GM21529 (cell line): ENCODE results near the gene HLA-F.
A peak's percentile ranks its signal among the peaks of the same experiment; 100 is the strongest.

ENCODE experiments used
- ATAC-seq: cut with Tn5 transposase; IDR thresholded peaks from one replicate; pipeline ENCODE4 v1.9.1; 2021; ENCODE audit not compliant: unreplicated experiment

The HLA-F gene

GRCh38 chr6:29742127-29742526 is 18.9 kb downstream of the HLA-F start:
- ATAC-seq = no peak

- no peak for ATAC-seq
Observed at GRCh38 chr6:29743025-29743424, 19.8 kb downstream of the HLA-F start.

DNA sequence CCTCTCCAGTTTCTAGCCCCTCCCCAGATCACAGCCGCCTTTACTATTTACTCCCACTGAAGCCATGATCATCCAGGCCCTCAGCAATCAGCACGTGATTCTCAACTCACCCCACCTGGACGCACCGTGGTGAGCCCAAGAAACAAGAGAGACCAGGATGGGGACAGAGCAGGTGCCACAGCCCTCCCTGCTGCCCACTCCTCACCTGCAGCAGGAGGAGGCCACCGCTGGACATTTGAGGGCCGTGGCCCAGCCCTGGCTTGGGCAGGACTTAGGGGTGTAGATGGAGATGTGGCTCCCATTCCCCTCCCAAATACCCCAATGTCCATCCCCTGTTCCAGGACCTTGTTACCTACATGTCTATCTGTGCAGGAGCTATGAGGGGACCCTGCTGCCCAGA is 20.3 kb downstream of the HLA-F start:
- ATAC-seq = no peak

- ATAC-seq = no peak
Observed at GRCh38 chr6:29744131-29744530, 20.9 kb downstream of the HLA-F start.

- no peak for ATAC-seq
Observed at GRCh38 chr6:29744621-29745020, 21.4 kb downstream of the HLA-F start.

DNA sequence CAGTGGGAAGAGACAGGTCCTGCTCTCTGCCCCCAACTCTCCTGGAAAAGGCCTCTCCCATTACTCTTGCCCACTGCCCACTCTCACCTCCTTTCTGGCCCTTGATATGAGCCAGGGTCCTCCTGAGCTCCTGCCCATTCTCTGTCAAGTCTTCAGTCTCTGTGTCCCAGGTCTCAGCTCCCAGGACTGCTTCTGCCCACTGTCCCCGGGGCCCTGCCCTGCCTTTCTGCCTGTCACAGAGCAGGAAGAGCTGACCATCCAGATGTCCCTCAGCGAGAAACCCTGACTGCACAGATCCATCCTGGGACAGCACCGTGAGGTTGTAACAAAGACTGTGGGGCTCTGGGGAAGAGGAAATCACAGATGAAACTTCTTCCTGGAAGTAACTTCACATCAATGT is 22.2 kb downstream of the HLA-F start:
- ATAC-seq = no peak

DNA sequence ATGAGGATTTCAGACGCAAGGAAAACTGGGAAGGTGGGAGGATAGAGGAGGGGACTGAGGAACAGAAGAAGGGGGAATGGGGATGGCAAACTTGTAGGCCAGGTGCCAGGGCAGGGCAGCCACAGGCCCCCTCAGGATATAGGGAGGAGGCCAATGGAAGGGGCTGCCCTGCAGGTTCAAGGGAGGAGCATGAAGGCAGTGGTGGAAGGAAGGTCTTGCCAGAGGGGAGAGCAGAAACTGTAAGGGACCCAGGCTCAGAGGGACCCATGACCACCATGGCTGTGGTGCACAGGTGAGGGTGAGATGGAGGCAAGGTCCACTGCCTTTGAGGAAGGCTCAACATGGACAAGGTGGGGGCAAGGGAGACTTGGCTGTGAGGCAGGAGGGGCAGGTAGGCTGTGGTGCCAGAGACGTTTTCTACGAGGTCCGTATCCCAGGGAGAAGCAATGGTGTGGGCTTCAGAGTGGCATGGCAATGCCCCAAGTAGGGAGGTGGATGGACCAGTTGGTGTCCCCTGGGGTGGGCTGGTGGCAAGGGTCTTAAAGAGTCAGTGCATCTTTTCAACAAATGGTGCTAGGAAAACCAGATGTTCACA is 22.7 kb downstream of the HLA-F start:
- no peak for ATAC-seq

DNA sequence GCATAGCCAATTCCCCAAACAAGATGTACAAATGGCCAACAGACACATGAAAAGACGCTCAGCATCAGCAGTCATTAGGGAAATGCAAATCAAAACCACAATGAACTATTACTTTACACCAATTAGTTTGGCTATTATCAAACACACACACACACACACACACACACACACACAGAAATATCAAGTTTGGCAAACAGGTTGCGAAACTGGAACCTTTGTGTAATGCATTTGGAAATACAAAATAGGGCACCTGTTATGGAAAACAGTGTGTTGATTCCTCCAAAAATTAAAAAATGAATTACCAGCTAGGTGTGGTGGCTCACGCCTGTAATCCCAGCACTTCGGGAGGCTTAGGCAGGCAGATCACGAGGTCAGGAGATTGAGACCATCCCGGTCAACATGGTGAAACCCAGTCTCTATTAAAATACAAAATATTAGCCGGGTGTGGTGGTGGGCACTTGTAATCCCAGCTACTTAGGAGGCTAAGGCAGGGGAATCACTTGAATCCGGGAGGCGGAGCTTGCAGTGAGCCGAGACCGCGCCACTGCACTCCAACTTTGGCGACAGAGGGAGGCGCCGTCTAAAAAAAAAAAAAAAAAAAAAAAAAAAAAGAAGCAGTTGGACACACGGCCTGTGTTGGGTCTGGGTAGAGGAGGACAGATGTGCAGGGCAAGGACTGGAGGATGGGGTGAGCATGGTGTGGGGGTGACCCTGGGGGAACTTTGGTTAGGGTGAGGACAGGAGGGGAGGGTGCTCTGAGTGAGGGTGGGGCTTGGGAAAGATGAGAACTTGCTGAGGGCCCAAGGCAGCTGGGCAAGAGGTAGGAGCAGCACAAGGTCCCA is 23.8 kb downstream of the HLA-F start:
- no peak for ATAC-seq

- no peak for ATAC-seq
Observed at GRCh38 chr6:29747688-29748250, 24.5 kb downstream of the HLA-F start.

DNA sequence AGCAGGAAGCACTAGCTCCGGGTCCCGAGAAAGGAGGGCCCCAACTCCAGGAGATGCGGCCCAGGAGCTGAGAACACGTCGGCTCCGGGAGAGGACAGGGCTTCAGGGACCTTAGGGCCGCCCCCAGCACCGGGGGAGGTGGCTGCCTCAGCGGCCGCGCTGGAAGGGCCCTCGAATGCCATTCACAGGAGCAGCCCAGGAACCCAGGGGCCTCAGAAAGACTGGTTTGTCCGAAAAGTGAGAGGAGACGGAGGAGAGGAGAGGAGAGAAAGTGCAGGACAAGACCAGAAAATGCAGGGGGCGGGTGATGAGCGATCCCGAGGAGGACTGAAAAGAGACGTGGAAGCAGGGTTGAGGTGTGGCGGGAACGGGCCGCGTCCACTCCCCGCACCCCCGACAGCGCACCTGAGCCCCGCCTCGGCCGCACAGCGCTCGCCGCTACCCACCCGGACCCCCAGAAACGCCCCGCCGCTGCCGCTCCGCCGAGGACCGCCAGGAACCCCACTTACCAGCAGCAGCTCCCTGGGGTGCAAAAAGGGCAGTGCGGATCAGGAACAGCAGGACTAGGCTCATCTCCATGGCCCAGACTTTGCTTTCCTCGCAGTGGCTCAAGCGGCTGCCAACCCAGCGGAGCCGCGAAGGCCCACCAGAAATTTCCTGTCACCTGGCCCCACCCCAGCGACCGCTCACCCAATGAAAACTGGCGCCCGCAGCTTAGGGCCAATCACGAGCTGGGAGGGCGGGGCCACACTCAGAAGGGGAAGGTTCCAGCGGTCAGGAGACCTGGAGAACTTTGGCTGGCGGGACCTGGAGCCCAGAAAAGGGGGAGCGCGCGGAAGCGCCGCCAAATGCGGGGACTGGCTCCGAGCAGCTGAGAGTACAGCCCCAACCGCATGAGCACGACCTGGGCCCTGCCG is 25.4 kb downstream of the HLA-F start:
- ATAC-seq = peak; percentile 82

- ATAC-seq = peak; percentile 4
Observed at GRCh38 chr6:29749308-29749662, 26.1 kb downstream of the HLA-F start.

- no peak for ATAC-seq
Observed at GRCh38 chr6:29749668-29750067, 26.4 kb downstream of the HLA-F start.

GRCh38 chr6:29750709-29751108 is 27.5 kb downstream of the HLA-F start:
- ATAC-seq = no peak

DNA sequence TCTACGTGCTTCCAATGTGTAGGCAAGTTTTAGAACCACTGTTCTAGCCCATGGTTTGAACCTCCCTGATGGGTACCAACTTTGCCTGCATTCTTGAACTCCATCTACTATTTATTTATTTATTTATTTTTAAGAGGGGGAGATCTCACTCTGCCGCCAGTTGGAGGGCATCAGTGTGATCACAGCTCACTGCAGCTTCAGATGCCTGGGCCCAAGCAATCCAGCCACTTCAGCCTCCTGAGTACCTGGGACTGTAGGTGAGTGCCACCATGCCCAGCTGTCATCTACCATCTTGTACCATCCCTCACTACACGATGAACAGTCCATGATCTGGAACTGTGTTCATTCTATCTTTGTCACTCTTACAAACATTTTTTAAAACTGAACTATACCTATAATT is 28.2 kb downstream of the HLA-F start:
- ATAC-seq = no peak

DNA sequence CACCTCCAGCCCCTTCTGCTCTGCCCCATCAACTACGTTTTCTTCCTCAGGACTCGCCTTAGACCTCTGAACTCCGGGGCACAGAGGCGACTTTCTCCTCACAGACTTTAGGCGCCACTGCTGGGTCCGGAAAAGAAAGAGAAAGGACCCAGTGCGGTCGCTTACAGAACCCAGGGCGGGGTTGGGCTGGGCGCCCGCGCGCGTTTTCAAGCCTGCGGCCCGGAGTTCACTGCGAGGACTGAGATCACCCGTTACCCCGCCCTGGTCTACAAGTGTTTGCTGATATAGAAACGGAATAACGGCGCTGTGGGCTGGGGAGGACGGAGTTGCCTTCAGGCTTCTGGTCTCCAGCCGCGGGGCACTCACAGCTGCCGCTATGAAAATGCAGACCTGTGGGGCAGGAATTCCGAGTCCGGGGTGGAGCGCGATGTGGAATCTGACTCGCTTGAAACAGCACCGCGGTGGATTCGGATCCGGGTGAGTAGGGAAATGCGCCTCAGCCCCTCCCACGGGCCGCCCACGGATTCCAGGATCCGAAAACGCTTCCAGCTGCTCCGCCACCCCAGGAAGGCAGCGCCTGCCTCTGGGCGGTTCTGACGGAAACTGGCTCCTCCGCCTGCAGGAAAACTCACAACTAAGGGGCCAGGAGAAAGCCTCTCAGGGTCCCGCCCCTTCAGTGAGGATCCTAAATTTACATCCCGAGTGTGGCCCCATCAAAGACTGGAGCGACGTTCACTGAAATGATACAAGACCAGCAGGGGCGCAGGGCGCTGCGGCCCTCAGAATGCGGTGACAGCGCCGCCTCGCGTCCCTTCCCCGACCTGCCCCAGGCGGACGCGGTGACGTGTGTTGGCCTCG is 29.4 kb downstream of the HLA-F start:
- ATAC-seq = peak; percentile 65

GRCh38 chr6:29753309-29753644 is 30.0 kb downstream of the HLA-F start:
- no peak for ATAC-seq

DNA sequence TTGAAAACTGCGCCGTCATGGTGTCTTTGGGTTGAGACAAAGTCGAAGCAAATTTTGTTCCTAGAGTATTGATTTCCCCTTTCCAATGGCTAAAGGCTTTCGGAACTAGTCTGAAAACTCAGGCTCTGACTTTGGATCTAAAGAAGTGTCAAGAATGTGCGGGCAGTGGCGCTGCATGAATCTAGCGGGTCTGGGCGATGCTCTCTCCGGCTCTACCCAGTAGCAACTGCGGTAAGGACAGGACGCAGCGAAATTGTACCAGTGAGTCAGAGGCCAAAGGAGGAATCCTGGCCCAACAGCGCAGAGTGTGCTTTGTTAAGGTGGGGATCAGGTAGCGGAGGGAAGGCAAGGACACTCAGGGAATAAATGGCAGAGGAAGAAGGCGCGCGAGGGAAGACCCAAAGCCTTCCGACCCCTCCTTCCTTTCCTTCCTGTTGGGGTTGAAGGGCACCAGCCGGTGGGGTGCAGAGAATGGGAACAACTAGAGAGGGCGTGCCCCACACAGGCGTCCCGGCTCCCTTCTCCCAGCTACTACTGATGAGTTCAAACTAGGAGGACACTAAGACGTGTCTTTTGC is 32.1 kb downstream of the HLA-F start:
- no peak for ATAC-seq

DNA sequence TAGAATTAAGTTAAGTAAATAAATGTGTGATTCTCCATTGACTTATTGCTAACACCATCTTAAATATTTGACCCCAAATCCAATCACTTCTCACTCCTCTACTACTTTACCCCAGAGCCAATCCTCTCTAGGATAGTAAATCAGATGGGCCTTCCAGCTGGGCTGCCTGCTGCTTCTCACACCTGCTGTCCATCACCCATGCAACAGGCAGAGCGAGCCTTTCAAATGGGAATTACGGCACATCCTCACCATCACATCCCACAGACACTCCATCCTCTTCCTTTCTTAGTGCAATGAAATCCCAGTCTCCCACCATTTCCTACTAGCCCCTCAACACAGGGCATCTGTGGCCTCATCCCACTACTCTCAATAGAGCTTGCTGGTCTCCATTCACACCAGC is 34.0 kb downstream of the HLA-F start:
- no peak for ATAC-seq

- no peak for ATAC-seq
Observed at GRCh38 chr6:29757701-29758293, 34.6 kb downstream of the HLA-F start.

DNA sequence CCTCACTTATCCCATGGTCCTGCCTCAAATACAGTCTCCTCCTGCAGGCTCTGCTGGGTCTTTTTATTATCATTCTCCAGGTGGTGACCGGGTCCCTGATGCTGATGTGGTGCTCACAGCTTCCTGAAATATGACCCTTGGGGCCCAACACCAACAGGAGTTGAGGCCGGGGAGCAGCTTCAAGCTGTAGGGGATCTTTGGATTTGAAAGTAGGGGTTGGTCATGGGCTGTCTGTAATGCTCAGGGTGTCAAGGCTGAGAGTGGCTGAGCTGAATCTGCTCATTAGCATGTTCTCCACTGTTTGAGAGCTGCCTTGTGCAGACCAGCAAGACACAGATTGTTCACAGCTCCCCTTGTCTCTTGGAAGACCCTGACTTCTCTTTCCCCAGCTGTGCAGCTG is 35.5 kb downstream of the HLA-F start:
- no peak for ATAC-seq
